ENCODE results near the gene TSNAXIP1.

The TSNAXIP1 gene

DNA sequence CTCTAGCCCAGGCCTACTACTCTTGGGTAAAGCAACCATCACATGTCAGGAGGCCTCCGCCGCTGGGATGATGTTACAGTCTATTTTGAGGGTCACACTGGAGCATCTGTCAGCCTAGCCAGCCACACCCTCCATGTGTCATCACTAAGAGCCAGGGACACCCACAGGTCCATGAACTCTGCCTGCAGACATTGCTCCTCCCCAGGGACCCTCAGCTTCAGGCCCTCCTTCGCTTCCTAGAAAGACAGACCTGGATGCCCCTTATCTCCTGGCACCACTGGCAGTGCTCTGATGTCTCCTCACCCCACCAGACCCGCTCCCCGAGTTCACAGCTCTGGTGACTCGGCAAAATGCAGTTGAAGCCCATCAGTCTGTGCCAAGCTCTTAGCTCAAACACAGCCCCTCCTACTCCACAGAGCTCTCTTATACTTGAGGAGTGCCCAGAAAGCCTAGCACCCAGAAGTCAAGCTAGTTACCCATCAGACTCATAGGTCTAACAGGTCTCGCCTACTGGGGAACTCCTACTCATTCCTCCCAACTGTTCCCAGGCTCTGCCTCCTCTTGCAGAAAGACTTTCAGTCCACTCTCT lies 6.3 kb upstream of the TSNAXIP1 start:
- no peak for DNase-seq (ENCODE audit: low read depth)
- no peak for TF ChIP-seq CTCF (IDR thresholded peaks at IDR 0.05; ENCODE audit: low read depth, low read length, missing control alignments)
- in situ Hi-C loops (cut with HindIII; ENCODE audit: low sequenced_read_pairs), result no loop called here
- no peak overlapping the region for H3K4me3 ChIP-seq (ENCODE audit: low read depth, low read length)

DNA sequence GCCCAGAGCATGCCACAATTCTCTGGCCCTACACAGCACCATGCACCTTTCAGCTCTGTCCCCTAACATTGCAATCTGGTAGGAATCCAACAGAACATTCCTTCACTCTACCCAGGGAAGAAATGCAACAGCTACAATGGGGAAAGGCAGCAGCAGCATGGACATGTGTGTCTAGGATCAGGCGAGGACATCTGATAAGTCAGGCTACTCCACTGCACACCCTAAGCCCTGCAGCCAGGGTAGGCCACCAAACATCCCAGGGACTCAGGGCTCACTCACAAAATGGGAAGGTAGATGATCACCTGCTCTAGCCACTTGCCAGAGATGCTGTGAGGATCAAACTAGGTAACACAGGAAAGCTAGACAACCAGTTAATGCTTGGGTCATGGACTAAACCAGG lies 5.4 kb upstream of the TSNAXIP1 start:
- no peak for DNase-seq (ENCODE audit: low read depth)
- H3K4me3 ChIP-seq (ENCODE audit: low read depth, low read length), result no peak overlapping the region
- no peak for TF ChIP-seq CTCF (IDR thresholded peaks at IDR 0.05; ENCODE audit: low read depth, low read length, missing control alignments)
- in situ Hi-C loops (cut with HindIII; ENCODE audit: low sequenced_read_pairs), result no loop called here

GRCh38 chr16:67801883-67802282 lies 4.8 kb upstream of the TSNAXIP1 start:
- H3K4me3 ChIP-seq (ENCODE audit: low read depth, low read length), result no peak overlapping the region
- in situ Hi-C loops (cut with HindIII; ENCODE audit: low sequenced_read_pairs), result no loop called here
- no peak for DNase-seq (ENCODE audit: low read depth)
- TF ChIP-seq CTCF (IDR thresholded peaks at IDR 0.05; ENCODE audit: low read depth, low read length, missing control alignments), result no peak

DNA sequence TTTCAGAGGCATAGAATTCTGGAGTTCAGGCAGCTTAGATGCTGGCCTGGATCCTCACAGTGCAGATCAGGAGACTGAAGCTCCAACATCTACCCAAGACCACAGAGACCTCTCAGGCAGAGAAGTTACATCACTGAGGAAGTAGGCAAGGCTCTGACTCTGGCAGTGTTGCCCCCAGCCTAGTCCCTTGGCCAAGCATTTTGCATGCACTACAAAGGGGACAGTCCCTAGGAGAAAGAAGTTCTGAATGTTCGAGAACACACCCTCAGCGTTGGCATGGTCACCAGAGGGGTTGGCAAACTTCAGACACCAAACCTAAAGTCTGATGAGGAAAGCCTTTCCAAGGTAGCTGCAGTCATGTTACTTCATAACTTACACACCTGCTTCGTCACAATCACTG lies 2.8 kb upstream of the TSNAXIP1 start:
- in situ Hi-C loops (cut with HindIII; ENCODE audit: low sequenced_read_pairs), result no loop called here
- TF ChIP-seq CTCF (IDR thresholded peaks at IDR 0.05; ENCODE audit: low read depth, low read length, missing control alignments), result no peak
- DNase-seq (ENCODE audit: low read depth), result no peak
- no peak overlapping the region for H3K4me3 ChIP-seq (ENCODE audit: low read depth, low read length)

DNA sequence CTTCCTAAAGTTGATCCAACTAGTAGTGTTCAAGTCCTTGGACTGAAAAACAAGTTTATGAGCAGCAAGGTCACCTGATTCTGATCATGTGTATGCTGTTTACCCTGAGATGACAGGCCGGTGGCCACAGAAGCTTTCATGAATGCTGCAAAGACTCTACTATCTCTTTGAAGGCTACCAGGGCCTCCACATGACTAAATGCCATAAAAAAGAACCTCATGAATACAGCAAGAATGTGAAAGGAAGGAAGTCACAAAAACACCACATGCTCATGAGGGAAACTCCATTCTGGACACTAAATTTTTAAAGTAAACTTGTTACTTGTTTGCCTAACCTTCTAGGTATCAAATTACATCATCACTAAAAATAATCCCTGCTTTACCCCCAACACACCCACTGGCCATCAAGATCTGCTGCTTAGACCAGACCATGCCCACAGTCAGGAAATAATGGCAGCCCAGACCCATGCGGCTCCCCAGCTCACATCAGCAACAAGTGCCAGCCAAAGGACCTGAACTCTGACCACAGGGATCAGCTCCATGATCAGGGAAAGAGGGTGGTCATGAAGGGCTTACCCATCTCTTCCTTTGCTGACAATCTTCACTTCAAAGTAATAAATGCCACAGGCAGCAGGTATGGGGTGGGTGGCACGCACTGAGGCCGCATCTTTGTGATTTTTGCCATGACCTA lies 1.7 kb upstream of the TSNAXIP1 start:
- no peak for DNase-seq (ENCODE audit: low read depth)
- peak overlapping the region; percentile 97 for H3K4me3 ChIP-seq (ENCODE audit: low read depth, low read length)
- in situ Hi-C loops (cut with HindIII; ENCODE audit: low sequenced_read_pairs), result no loop called here
- no peak for TF ChIP-seq CTCF (IDR thresholded peaks at IDR 0.05; ENCODE audit: low read depth, low read length, missing control alignments)

- in situ Hi-C loops (cut with HindIII; ENCODE audit: low sequenced_read_pairs), result no loop called here
- DNase-seq (ENCODE audit: low read depth), result no peak
- no peak for TF ChIP-seq CTCF (IDR thresholded peaks at IDR 0.05; ENCODE audit: low read depth, low read length, missing control alignments)
- H3K4me3 ChIP-seq (ENCODE audit: low read depth, low read length), result peak overlapping the region; percentile 97
Measured at GRCh38 chr16:67805718-67806427, 816 bp upstream of the TSNAXIP1 start.
